Right renal cortex interstitium (tissue), 3 donors: ENCODE results near the gene ZNF165. TPM values are rescaled to one million over a fixed set of nuclear protein-coding genes. Genes with fewer than 3 reads are reported as not detected.
"Not testable (repeated sequence)": the region's sequence is repeated elsewhere in the genome, so short reads cannot be mapped to it uniquely, and the experiment has no call there.

Source experiments
- DNase-seq, 3 donors: peaks; one replicate each; pipeline ENCODE4 v3.0.0-alpha.2; 2013; ENCODE audit warnings: low read depth in 3 of 3, low spot score in 2 of 3
- polyA plus RNA-seq, 3 donors: library from polyadenylated mRNA; unstranded; fragments of 120-200 nt; gene quantifications; one replicate each; pipeline ENCODE4 v1.2.1, GENCODE V29; 2013; ENCODE audit not compliant: insufficient read length in 3 of 3

ZNF165 gene
- 1 to 10 TPM; 4.3 to 4.8 (median 4.7) TPM for polyA plus RNA-seq

GRCh38 chr6:28080381-28080630 lies at the start of gene ZNF165:
ZNF165 (plus strand) TSS chr6:28080568; CDS start chr6:28085481, 4,913 bp downstream.
- not testable (repeated sequence) for DNase-seq

GRCh38 chr6:28053584-28053983 lies 26.8 kb upstream of the ZNF165 start:
- no peak for DNase-seq

GRCh38 chr6:28060405-28060804 lies 20.0 kb upstream of the ZNF165 start:
- DNase-seq, result no peak

GRCh38 chr6:28064272-28064671 lies 16.1 kb upstream of the ZNF165 start:
- DNase-seq, result no peak

- no peak for DNase-seq
Observed at GRCh38 chr6:28068067-28068466, 12.3 kb upstream of the ZNF165 start.

GRCh38 chr6:28070968-28071367 lies 9.4 kb upstream of the ZNF165 start:
- DNase-seq, result not testable (repeated sequence)

- DNase-seq, result no peak
Observed at GRCh38 chr6:28078050-28078449, 2.3 kb upstream of the ZNF165 start.

- no peak for DNase-seq
Observed at GRCh38 chr6:28078836-28079235, 1.5 kb upstream of the ZNF165 start.

GRCh38 chr6:28080631-28081485 lies 490 bp downstream of the ZNF165 start:
- DNase-seq, result peak; percentile 96 to 99 (median 98)

- no peak for DNase-seq
Observed at GRCh38 chr6:28081486-28081751, 1.1 kb downstream of the ZNF165 start.

- no peak for DNase-seq
Observed at GRCh38 chr6:28082939-28083338, 2.6 kb downstream of the ZNF165 start.

- DNase-seq, result no peak
Observed at GRCh38 chr6:28089054-28089453, 8.7 kb downstream of the ZNF165 start.

GRCh38 chr6:28090917-28091586 lies 10.7 kb downstream of the ZNF165 start:
- DNase-seq, result no peak

- DNase-seq, result not testable (repeated sequence)
Observed at GRCh38 chr6:28102222-28102621, 21.9 kb downstream of the ZNF165 start.

- not testable (repeated sequence) for DNase-seq
Observed at GRCh38 chr6:28102699-28103098, 22.3 kb downstream of the ZNF165 start.

GRCh38 chr6:28104392-28105244 lies 24.2 kb downstream of the ZNF165 start:
- DNase-seq, result peak in 2 of 3 donors; percentile 57 to 76

- no peak for DNase-seq
Observed at GRCh38 chr6:28105245-28105639, 24.9 kb downstream of the ZNF165 start.

- DNase-seq, result no peak
Observed at GRCh38 chr6:28107506-28107905, 27.1 kb downstream of the ZNF165 start.

- DNase-seq, result no peak
Observed at GRCh38 chr6:28111964-28112363, 31.6 kb downstream of the ZNF165 start.

GRCh38 chr6:28115799-28116198 lies 35.4 kb downstream of the ZNF165 start:
- DNase-seq, result no peak

GRCh38 chr6:28117386-28118050 lies 37.1 kb downstream of the ZNF165 start:
- no peak for DNase-seq
